Endothelial cell of umbilical vein (primary cell): ENCODE data around the gene ITFG1.

ENCODE experiments used
- CTCF ChIP-seq, 2 donors: IDR thresholded peaks; 1 replicate in 1 of 2; 2 replicates in 1 of 2; pipeline ENCODE4 v1.5.1; 2011; ENCODE audit warnings: low read length in 2 of 2, mild to moderate bottlenecking in 2 of 2, moderate library complexity in 2 of 2, control low read depth in 1 of 2, inconsistent platforms in 1 of 2, low read depth in 1 of 2; ENCODE audit not compliant: insufficient read depth in 1 of 2; ENCODE audit errors: extremely low read depth in 1 of 2
- EZH2 ChIP-seq: IDR thresholded peaks from 2 replicates; pipeline ENCODE4 v1.6.1; 2012; ENCODE audit warnings: borderline replicate concordance, low read depth, mild to moderate bottlenecking, moderate library complexity, low read length, inconsistent platforms; ENCODE audit not compliant: severe bottlenecking
- MAX ChIP-seq: IDR thresholded peaks from 2 replicates; pipeline ENCODE4 v1.6.1; 2011; ENCODE audit not compliant: insufficient read depth, insufficient read length
- POLR2A ChIP-seq: IDR thresholded peaks from 2 replicates; pipeline ENCODE4 v1.6.1; 2012; ENCODE audit warnings: low read depth, mild to moderate bottlenecking, control low read depth, low read length

GRCh38 chr16:47197536-47198179 lies 263.2 kb downstream of the ITFG1 start:
- TF ChIP-seq CTCF (IDR thresholded peaks at IDR 0.05; ENCODE audit: extremely low read depth in 1 of 2, insufficient read depth in 1 of 2, low read depth in 1 of 2, low read length in 2 of 2): no peak
- TF ChIP-seq POLR2A: no peak
- no peak for TF ChIP-seq EZH2
- no peak for TF ChIP-seq MAX
